Effector CD8-positive, alpha-beta T cell (primary cell): ENCODE results near the gene CDC27.
"Not testable (repeated sequence)": the region's sequence is repeated elsewhere in the genome, so short reads cannot be mapped to it uniquely, and the experiment has no call there.

Experiments used
- DNase-seq: peaks from one replicate; lab custom pipeline; 2025; lab: John Stamatoyannopoulos, UW

The CDC27 gene

GRCh38 chr17:47197821-47198220 lies 8.7 kb upstream of the CDC27 start:
- no peak for DNase-seq

- no peak for DNase-seq
Observed at GRCh38 chr17:47193931-47194511, 4.9 kb upstream of the CDC27 start.

- no peak for DNase-seq
Observed at GRCh38 chr17:47192554-47192953, 3.5 kb upstream of the CDC27 start.

DNA sequence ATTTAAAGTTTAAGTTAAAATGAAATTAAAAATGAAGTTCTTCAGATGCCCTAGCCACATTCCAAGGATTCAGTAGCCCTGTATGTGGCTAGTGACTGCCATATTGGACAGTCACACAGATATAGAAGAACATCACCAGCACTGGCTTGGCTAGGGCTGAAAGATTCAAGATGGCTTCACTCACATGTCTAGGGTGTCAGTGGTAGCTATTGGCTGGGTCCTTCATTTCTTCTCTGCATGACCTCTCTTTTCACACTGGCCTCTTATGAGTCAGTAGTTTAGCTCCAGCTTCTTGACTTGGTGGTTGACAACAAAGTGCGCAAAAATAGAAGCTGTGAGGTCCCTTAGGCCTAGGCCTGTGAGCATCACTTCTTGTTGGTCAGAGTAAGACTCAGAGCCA lies 1.7 kb upstream of the CDC27 start:
- DNase-seq, result no peak

GRCh38 chr17:47190243-47190642 lies 1.1 kb upstream of the CDC27 start:
- no peak for DNase-seq

DNA sequence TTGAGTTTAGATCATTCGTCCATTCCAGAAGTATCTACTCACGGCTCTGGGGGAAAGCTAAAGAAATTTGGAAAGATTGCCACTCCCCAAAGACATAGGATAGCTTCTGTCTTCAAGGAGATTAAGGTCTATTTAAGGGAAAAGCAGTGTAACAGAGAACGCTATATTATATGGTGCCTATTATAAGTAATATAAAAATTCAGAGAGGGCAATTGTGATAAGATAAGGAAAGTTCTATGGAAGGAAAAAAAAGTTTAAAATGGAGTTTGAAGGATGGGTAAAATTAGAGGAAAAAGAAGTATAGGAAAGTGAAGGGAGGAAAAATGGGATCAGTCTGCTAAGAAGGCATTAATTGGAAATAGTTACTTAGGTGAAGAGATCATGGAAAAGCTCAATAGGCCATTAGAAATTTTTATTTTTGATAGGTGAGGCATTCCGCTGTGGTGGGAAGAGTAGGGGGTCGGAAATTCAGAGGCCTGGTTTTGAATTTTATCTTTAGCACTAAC lies 690 bp upstream of the CDC27 start:
- DNase-seq, result no peak

DNA sequence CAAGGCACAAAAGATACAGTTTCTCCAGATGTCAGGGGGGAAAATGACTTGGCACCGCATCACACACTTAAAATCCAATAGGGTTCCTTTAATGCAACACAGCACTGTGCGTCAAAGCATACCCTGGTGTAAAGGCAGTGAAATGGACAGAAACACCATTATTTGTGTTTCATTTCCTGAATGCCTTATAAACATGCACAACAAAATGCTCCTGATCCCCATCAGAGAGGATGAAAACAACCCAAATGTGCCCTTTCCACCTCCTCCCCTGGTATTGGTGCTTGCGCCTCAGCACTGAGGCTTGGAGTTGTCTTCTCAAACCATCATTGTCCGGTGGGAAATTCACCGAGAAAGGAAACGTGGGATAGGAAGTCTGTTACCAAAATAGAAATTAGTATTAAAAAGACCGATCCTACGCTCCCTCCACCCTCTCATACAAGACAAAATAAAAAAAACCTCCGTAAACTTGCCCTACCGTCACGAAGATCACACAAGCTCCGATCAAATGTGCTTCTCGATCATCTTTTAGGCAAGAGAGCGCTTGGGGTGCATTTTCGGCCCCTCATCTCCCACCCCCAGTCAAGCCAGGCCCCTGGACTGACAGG lies 722 bp downstream of the CDC27 start:
- DNase-seq, result no peak

DNA sequence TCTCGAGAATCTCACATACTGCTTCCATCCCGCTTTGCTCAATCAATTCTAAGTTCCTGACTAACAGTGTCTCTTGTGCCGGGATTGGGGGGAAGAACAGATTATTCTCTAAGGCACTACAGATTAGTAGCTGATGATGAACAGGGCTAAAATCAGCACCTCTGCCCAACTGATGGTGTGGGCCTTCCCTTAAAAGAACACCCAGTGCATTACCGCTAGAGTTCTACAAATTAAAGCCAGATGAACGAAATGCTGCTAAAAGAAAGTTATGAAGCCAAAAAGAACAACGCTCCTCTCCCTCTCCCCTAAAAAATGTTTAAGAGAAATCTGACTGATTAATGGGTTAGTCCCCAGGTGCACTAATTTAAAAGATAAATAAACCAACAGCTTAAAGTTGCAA lies 4.4 kb downstream of the CDC27 start:
- no peak for DNase-seq

- not testable (repeated sequence) for DNase-seq
Observed at GRCh38 chr17:47180988-47181387, 8.1 kb downstream of the CDC27 start.

DNA sequence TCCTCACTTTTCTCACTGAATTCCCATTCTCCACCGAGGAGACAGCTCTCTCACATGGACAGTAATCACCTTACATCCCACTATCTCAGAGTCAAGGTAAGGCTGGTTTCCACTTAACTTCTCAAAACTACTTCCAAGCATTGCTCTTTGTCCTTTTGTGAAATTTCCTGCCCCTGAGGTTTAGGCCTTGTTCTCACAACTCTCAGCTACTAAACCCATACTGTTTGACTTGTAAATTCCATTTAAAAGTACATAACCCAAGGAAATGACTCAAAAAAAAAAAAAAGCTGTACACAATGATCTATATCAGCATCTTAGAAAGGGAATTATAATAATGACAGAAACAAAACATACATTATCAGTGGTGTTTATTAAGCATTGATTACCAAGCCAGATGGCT lies 8.8 kb downstream of the CDC27 start:
- DNase-seq, result no peak

DNA sequence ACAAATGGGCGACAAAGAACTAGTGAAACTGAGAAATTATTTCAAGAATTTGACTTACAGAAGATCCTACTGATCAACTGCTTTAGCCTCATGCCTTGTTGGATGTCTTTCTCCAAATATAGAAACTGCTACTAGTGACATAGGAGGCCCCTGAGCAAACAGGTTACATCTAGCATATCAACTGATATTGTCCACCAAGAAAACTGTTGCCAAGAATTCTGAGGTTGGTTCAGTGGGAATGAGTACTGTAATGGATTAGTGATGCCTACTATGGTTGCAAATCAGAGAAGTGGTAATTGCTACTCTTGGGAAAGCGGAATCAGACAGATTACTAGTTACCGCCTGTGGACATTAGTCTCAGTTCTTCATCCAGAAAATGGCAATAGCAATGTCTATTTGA lies 10.0 kb downstream of the CDC27 start:
- no peak for DNase-seq

DNA sequence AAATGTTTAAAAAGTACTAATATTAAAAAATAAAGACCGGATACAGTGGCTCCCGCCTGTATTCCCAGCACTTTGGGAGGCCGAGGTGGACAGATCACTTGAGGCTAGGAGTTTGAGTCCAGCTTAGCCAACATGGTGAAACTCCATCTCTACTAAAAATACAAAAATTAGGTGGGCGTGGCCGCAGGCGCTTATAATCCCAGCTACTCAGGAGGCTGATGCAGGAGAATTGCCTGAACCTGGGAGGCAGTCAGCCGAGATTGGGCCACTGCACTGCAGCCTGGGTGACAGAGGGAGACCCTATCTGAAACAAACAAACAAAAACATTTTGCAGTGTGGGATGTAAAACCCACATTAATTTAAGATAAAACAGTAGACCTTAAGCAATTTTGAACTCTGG lies 11.8 kb downstream of the CDC27 start:
- DNase-seq, result no peak

GRCh38 chr17:47176389-47176826 lies 12.7 kb downstream of the CDC27 start:
- no peak for DNase-seq

DNA sequence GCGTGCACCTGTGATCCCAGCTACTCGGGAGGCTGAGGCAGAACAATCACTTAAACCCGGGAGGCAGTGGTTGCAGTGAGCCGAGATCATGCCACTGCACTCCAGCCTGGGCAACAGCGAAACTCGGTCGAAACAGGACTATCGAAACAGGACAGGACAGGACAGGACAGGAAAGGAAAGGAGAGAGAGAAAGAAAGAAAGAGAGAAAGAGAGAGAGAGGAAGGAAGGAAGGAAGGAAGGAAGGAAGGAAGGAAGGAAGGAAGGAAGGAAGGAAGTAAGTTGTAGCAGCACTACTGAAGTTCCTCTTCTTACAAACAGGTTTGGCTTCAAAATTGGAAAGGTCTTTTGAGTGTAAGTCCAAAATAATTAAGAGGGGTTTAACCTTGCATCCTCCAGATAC lies 14.3 kb downstream of the CDC27 start:
- DNase-seq, result not testable (repeated sequence)

DNA sequence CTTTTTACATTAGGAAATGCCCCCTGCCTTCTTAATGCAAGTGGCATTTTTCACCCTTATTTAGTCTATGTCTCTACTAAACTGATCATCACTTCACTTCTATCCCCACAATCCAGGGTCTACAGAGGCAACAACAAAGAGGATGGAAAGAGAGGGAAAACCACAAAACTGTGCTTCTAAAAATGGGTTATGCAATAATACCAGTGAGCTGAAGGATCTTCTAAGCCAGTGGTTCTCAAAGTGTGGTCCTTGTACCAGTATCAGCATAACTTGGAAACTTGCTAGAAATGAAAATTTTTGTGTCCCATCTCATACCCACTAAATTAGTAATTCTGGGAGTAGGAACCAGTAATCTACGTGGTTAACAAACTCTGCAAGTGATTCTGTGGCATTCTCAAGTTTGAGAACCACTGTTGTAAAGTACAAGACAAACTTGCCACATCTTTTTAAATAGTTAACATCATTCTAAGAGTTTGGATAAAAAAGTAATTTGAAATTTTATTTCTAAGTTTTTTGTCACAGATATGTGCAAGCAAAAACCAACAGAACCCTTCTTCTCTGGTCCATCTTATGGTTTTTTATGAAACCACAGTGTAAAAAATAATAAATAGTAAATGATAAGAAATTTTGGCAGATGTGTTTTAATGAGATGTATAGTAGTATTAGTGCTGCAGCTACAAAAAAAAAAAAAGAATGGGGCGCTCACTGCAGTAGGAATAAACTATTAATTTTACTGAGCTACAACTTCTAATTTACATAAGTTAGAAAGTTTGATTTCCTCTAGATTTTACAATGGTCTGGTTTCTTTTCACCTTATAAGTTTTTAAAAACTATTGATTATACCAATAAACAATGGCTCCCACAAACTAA lies 16.2 kb downstream of the CDC27 start:
- no peak for DNase-seq

DNA sequence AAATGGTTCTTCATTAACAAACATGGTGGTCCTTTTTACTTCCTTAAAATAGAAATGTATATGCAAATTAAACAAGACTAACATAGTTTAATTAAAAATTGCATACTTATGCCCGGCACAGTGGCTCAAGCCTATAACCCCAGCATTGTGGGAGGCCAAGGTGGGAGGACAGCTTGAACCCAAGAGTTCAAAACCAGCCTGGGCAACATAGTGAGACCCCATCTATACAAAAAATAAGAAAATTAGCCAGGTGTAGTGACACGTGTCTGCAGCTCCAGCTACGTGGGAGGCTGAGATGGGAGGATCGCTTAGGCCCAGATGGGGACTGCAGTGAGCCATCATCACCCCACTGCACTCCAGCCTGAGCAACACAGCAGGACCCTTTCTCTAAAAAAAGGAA lies 18.4 kb downstream of the CDC27 start:
- no peak for DNase-seq

DNA sequence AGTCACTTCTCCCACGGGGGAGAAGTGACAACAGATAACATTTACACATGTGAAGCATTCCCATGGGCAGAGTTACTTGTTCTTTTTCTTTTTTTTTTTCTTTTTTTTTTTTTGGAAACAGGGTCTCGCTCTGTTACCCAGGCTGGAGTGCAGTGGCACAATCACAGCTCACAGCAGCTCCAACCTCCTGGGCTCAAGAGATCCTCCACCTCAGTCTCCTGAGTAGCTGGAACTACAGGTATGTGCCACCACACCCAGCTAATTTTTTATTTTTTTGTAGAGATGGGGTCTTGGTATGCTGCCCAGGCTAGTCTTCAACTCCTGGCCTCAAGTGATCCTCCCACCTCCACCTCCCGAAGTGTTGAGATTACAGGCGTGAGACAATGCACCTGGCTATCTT lies 20.2 kb downstream of the CDC27 start:
- not testable (repeated sequence) for DNase-seq

DNA sequence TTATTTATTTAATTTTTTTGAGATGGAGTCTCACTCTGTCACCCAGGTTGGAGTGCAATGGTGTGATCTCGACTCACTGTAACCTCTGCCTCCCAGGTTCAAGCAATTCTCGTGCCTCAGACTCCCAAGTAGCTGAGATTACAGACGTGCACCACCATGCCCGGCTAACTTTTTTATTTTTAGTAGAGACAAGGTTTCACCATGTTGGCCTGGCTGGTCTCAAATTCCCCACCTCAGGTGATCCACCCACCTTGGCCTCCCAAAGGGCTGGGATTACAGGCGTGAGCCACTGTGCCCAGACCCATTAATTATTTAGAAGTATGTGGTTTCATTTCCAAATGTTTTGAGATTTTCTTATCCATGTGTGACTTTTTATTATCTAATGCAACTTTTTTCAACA lies 22.2 kb downstream of the CDC27 start:
- not testable (repeated sequence) for DNase-seq

- no peak for DNase-seq
Observed at GRCh38 chr17:47165137-47165536, 24.0 kb downstream of the CDC27 start.

DNA sequence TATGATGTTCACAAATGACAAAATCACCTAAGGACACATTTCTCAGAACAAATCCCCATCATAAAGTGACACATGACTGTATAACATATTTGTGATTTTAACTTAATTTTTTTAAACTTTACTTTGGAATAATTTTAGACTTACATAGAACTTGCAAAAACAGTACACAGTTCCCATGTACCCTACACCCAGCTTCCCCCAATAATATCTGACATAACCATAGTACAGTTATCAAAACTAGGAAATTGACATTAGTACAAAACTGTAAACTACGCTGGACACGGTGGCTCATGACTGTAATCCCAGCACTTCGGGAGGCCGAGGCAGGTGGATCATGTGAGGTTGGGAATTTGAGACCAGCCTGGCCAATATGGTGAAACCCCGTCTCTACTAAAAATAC lies 24.8 kb downstream of the CDC27 start:
- no peak for DNase-seq

DNA sequence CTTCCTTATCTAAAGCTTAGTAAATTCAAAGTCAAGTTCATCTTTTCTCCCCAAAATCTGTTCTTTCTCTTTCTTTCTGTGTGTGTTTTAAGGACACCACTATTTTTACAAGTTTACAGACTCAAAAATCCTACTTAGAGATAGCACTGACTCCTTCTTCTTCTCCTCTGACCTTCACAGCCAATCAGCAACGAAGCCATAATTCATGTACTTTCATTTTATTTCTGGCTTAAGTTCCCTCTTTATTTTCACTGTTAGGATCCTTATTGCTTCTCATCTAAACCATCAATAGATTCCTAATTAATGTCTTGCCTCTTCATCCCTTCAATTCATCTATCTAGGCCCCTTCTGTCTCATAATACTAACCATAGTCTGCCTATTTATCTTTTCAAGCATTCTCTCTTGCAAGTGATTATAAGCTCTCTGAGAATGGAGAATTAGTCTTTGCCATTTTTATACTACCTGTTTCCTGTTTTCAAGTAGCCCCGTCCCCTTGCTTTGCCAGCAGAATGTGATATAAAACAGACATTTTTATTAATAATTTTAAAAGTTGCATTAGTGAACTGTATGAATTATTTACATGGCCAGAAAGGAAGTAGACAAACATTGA lies 27.0 kb downstream of the CDC27 start:
- DNase-seq, result no peak

- DNase-seq, result no peak
Observed at GRCh38 chr17:47159315-47159714, 29.8 kb downstream of the CDC27 start.

GRCh38 chr17:47145351-47145750 lies 43.7 kb downstream of the CDC27 start:
- no peak for DNase-seq
